Endothelial cell of umbilical vein (primary cell): ENCODE measurements around the gene FAU.

Experiments used
- POLR2A ChIP-seq: IDR thresholded peaks from 2 replicates; pipeline ENCODE4 v1.6.1; 2012; ENCODE audit warnings: low read depth, mild to moderate bottlenecking, control low read depth, low read length
- TF ChIP-seq, protein P1 (sequence below), 2 donors: IDR thresholded peaks; 1 replicate in 1 of 2; 2 replicates in 1 of 2; pipeline ENCODE4 v1.5.1; 2011; ENCODE audit warnings: low read length in 2 of 2, mild to moderate bottlenecking in 2 of 2, moderate library complexity in 2 of 2, control low read depth in 1 of 2, inconsistent platforms in 1 of 2, low read depth in 1 of 2; ENCODE audit not compliant: insufficient read depth in 1 of 2; ENCODE audit errors: extremely low read depth in 1 of 2
- TF ChIP-seq, protein P2 (sequence below): IDR thresholded peaks from 2 replicates; pipeline ENCODE4 v1.6.1; 2011; ENCODE audit not compliant: insufficient read depth, insufficient read length

DNA sequence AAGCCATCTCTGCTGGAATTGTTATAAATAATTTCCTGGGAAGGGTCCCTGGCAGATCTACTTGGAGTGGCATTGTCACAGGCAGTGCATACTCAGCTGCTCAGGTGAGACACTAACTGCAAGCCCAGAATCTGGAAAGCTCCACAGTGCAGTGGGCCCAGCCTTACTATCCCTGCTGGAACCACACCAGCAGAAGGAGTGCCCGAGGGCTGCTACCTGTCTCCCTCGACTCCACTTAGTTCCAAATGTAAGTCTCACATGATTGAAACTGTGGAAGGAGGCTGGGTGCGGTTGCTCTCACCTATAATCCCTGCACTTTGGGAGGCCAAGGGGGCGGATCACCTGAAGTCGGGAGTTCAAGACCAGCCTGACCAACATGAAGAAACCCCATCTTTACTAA, 26.7 kb upstream of the FAU start:
- TF ChIP-seq POLR2A = no peak
- TF ChIP-seq, protein P1, sequence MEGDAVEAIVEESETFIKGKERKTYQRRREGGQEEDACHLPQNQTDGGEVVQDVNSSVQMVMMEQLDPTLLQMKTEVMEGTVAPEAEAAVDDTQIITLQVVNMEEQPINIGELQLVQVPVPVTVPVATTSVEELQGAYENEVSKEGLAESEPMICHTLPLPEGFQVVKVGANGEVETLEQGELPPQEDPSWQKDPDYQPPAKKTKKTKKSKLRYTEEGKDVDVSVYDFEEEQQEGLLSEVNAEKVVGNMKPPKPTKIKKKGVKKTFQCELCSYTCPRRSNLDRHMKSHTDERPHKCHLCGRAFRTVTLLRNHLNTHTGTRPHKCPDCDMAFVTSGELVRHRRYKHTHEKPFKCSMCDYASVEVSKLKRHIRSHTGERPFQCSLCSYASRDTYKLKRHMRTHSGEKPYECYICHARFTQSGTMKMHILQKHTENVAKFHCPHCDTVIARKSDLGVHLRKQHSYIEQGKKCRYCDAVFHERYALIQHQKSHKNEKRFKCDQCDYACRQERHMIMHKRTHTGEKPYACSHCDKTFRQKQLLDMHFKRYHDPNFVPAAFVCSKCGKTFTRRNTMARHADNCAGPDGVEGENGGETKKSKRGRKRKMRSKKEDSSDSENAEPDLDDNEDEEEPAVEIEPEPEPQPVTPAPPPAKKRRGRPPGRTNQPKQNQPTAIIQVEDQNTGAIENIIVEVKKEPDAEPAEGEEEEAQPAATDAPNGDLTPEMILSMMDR (IDR thresholded peaks at IDR 0.05; ENCODE audit: extremely low read depth in 1 of 2, insufficient read depth in 1 of 2, low read depth in 1 of 2, low read length in 2 of 2) = no peak
- TF ChIP-seq, protein P2, sequence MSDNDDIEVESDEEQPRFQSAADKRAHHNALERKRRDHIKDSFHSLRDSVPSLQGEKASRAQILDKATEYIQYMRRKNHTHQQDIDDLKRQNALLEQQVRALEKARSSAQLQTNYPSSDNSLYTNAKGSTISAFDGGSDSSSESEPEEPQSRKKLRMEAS = no peak
